NCI-H2196 (cell line): ENCODE results near the gene KLHDC7B.

Experiments used
- DNase-seq: peaks from one replicate; lab custom pipeline; 2025; ENCODE audit not compliant: unreplicated experiment; lab: John Stamatoyannopoulos, UW

KLHDC7B gene

DNA sequence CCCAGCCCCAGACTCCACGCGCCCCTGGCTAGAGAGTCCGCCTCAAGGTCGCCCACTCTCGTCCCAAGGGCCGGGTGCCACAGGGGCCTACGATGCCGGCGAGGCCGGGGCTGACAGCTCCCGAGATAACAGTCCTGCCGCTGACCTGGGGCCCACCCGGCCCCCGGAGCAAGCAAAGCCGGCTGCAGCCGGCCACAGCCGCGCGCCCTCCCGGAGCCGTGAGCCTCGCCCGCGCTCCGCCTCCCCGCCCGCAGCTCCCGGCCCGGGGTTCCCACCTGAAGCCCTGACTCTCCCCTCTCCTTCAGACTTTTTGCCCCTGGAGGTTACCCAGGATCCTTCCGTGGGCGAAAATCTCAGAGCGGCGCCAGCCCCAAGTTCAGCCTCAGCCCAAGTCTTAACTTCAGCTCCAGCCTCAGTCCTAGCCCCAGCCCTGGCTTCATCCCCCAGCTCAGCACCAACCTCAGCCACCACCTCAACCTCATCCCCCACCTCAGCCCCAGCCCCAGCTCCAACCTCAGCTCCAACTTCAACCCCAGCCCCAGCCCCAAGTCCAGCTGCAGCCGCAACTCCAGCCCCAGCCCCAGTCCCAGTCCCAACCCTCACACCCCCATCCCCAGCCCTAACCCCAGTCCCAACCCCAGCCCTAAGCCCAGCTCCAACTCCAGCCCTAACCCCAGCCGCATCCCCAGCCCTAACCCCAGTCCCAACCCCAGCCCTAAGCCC is 1.7 kb downstream of the KLHDC7B start:
- DNase-seq: no peak

DNA sequence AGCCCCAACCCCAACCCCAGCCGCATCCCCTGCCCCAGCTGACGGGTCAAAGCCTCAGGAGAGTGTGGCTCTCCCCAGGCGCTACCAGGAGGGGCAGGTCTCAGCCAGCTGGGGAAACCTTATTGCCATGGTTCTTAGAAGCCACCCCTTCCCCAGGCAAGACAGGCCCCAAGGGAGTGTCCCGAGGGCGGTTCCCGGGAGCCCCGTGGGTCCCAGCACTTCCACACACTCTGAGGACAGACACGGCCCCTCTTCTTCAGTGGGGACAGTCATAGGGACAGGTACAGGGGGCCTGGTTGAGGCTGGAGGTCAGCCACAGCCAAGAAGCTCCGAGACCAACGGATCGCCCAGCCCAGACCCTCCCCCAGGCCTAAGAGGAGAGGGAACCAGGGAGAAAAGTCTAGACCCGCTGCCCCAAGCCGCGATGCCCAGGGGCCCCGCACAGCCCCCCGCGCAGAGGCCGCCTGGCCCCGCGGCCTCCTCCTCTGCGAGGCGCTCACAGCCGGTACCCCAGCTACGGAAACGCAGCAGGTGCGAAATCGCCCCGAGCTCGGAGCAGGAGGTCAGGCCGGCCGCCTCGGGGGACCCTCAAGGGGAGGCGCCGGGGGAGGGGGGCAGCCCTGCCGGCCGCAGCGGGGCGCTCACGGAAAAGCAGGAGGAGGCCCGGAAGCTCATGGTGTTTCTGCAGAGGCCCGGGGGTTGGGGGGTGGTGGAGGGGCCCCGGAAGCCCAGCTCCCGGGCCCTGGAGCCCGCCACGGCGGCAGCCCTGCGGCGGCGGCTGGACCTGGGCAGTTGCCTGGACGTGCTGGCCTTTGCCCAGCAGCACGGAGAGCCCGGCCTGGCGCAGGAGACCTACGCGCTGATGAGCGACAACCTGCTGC is 2.6 kb downstream of the KLHDC7B start:
- DNase-seq: no peak

DNA sequence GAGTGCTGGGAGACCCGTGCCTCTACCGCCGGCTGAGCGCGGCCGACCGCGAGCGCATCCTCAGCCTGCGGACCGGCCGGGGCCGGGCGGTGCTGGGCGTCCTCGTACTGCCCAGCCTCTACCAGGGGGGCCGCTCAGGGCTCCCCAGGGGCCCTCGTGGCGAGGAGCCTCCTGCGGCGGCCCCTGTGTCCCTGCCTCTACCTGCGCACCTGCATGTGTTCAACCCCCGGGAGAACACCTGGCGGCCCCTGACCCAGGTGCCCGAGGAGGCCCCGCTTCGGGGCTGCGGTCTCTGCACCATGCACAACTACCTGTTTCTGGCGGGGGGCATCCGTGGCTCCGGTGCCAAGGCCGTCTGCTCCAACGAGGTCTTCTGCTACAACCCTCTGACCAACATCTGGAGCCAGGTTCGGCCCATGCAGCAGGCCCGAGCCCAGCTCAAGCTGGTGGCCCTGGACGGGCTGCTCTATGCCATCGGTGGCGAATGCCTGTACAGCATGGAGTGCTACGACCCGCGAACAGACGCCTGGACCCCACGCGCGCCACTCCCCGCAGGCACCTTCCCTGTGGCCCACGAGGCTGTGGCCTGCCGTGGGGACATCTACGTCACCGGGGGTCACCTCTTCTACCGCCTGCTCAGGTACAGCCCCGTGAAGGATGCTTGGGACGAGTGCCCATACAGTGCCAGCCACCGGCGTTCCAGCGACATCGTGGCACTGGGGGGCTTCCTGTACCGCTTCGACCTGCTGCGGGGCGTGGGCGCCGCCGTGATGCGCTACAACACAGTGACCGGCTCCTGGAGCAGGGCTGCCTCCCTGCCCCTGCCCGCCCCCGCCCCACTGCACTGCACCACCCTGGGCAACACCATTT is 3.5 kb downstream of the KLHDC7B start:
- no peak for DNase-seq

DNA sequence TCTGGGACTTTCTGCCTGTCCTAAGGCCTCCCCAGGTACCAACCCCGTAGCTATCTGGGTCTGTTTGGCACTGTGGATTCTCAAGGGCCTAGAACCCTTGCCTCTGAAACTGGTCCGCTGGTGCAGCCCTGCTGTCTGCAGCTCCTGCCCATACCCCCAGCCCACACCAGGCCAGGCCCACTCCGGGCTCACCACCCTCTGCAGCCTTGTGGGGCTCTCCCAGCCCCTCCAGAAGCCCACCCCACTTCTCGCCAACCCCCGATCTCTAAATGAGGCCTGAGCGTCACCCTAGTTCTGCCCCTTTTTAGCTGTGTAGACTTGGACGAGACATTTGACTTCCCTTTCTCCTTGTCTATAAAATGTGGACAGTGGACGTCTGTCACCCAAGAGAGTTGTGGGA is 4.7 kb downstream of the KLHDC7B start:
- no peak for DNase-seq

DNA sequence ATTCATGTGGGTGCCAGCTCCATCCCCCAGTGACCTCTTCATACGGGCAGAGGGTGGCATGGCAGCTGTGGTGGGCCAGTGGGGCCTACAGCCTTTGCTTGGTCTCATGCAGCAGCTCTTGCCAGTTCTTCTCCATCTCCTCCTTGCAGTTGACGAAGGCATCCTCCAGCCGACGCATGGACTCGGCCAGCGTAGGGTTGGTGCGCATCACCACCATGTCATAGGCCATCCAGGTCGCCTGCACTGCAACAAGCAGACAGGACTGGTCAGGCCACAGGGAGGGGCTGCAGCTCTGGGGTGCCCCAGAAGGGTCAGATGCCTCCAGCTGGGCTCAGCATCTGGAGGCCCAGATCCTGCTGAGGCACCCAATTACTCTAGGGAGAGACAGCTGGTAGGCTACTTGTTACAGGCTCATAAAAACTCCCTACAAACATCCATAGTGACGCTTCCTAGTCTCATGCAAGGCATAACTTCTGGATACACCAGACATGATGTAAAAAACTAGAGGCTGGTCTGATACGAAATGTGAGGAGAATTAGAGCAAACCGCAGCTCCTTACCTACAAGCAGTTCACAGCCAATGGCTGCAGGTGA is 5.6 kb downstream of the KLHDC7B start:
- no peak for DNase-seq

DNA sequence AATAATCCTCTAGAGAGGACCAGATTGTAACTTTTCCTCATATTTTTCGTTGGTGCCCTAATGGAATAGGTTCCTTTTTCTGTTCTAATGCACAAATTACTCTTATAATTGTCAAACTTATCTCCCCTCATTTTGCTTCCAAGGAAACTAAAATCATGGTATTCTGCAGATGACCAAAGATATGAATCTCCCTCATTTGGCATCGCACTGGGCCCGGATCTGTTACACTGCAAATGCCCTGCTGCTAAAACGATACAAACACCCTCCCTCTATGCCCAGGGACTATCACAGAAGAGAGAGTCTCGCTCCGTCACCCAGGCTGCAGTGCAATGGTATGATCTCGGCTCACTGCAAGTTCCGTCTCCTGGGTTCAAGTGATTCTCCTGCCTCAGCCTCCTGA is 7.6 kb downstream of the KLHDC7B start:
- DNase-seq: no peak

DNA sequence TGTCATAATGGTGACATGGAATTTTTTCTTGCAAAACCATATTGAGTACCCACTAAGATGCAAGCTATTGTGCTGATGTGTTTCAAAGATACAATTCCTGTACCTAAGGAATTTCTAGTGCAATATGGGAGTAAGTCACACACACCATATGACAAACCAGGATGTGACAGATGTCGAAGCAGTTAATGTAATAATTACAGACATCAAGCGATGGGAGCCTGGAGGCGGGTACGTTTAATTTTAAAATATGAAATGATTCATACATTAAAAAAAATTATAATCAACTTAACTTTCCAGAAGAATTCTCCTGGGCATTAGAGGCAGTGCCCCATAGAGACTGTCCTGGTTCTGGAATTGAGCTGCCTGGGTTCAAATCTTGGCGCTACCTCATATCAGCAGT is 11.0 kb downstream of the KLHDC7B start:
- DNase-seq: no peak

DNA sequence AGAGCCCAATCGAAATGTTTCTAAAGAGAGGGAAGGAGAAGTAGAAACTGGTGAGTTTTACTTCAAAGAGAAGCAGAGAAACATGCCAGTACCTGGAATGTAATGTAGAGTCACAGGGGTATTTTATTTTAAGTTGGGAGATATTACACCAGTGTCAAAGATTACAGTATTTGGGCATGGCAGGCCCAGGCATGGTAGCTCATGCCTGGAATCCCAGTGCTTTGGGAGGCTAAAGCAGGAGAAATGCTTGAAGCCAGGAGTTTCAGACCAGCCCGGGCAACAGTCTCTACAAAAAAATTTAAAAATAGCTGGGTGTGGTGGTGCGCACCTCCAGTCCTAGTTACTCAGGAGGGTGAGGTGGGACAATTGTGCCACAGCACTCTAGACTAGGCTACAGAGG is 14.3 kb downstream of the KLHDC7B start:
- no peak for DNase-seq

DNA sequence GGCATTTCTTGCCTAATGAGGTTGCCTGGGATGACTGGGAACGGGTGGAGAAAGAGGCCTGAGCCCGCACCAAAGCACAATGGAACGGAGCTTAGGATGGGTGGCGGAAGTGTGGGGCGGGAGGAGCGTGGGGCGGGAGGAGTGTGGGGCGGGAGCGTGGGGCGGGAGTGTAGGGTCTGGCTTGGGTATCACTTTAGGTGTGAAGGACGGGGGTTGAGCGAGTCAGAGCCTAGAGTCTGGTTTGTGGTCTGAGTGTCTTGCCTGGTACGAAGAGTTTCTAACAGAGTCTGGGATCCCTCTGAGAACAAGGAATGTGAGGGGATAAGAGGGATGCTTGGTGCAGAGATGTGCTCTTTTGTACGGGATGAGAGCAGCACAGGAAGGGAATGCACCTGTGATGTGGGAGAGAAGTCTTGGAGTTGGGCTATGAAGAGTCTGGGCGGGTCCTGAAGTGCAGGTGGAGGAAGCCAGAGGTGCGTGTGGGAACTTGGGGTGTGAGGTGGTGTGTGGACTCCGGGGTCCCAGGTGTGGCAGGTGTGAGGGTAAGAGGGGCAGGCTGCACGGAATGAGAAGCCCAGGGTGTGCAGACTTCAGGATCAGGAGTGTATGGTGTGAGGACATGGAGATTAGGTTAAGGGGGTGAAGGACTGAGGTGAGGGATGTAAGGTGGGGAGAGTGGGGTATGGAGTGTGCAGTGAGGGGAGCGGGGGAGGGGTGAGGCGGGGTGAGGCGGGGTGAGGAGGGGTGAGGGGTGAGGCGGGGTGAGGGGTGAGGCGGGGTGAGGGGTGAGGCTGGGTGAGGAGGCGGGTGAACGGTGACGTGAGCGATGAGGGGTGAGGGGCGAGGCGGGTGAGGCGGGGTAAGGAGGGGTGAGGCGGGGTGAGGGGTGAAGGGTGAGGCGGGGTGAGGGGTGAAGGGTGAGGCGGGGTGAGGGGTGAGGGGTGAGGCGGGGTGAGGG is 16.0 kb downstream of the KLHDC7B start:
- DNase-seq: no peak

DNA sequence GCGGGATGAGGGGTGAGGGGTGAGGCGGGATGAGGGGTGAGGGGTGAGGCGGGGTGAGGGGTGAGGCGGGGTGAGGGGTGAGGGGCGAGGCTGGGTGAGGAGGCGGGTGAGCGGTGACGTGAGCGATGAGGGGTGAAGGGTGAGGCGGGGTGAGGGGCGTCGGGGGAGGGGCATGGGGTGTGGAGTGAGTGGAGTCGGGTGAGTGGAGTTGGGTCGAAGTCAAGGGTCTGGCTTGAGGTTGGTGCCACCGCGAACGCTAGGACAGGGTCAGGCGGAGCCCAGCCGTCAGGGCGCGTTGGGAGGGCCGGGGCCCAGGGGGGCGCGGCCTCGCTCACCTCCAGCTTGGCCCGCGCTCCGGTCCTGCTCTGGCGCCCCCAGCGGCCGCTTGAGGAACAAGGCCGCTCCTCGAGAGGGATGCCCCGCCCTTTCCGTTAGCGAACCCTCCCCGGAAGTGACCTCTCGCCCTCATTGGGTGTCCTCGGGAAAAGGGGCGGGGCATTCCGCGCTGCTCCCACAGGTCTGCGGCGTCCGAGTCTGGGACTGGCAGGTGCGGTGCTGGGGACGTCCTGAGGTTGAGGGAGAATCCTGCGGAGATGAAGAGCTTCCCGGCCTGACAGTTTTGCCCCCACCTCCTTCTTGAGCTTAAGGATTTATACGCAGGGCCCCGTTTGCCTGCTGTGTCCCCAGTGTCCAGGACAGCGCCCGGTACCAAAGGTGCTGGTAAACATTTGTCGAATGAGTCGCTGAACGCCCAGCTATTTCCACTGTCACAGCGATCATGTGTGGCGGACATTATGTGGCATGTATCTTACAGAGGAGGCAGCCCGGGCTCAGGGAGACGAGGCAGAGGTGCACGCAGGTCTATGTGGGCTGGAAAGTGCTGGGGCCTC is 17.1 kb downstream of the KLHDC7B start, which contains the start of gene SYCE3:
Gene SYCE3, minus strand, starts transcription at position 397 of the 890 bp plus-strand sequence. CDS start 6,514 bp downstream, outside the sequence.
- peak; percentile 89 for DNase-seq

DNA sequence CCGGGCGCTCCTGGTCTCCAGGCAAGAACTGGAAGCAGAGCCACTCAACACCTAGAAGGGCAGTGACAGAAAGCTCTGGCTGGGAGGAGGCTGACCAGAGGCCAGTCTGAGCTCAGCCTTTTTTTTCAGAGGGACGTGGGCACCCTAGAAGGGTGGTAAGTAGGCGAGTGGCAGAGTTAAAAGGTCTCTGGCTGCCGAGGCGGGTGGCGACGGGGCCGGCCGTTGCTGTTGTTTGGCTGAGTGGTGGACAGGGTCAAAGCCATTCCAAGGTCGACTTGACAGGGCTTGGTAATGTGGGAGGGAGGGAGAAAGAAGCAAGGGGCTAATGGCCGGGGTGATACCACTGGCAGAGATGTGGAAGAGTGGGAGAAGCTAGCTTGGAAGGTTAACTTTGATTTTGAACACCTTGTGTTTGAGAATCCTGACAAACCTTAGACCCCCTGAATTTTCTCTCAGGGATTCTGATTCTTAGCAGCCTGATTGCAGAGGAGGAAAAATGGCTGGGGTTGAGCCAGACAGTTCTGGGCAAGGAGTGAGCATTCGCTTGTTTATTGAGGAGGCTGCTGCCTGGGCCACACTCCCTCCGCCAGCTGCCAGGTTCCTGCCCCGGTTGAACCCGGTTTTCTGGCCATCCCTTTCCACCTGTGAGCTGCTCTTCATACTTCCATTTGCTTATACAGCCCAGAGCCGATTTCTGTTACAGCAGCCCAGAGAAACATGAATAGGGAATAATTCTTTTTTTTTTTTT is 17.9 kb downstream of the KLHDC7B start:
- DNase-seq: no peak

DNA sequence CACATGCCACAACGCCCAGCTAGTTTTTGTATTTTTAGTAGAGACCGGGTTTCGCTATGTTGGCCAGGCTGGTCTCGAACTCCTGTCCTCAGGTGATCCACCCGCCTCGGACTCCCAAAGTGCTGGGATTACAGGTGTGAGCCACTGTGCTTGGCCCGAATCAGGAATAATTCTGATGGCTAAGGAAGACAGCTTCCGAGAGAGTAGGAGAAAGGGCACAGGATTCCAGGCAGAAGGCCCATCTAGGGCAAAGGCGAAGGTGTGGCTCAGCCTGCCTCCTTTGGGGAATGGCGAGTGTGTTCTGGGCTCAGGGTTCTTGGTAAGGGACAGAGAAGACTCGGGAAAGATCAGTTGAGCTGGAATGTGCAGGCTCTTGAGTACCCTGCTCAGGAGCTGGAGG is 18.6 kb downstream of the KLHDC7B start:
- no peak for DNase-seq

DNA sequence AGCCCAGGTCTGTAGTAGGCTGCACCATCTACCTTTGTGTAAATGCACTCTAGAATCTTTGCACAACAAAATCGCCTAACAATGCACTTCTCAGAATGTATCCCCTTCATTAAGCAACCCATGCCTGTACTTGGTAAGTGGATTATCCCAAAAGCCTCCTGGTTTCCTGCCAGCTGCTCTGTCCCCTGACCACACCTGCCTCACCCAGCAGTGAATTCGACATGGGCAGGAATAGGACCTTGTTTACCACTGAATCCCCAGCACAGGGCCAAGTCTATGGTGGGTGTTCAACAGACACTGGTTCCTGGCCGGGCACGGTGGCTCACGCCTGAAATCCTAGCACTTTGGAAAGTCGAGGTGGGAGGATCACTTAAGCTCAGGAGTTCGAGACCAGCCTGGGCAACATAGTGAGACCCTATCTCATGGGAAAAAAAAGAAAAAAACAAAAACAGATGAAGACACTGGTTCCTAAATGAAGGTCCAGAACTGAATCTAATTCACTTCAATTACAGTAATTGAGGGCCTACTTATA is 22.1 kb downstream of the KLHDC7B start:
- no peak for DNase-seq

DNA sequence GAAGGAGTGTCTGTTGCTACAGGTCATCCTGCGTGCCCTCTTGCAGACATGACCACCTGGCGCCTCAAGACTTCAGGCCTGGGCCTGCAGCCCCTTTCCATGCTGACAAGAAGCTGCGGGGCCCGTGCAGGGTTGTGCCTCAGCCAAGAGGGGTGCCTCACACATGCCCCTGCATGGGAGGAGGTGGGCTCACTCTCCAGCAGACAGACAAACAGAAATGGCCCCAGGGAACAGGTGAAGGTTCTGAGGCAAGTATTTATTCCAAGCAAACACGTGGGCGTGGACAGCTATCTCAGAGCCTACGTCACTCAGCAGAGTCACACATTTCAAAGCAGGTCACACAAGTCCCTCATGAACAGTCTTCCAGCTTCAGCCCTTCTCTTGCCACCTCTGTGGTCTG is 22.9 kb downstream of the KLHDC7B start:
- DNase-seq: no peak

DNA sequence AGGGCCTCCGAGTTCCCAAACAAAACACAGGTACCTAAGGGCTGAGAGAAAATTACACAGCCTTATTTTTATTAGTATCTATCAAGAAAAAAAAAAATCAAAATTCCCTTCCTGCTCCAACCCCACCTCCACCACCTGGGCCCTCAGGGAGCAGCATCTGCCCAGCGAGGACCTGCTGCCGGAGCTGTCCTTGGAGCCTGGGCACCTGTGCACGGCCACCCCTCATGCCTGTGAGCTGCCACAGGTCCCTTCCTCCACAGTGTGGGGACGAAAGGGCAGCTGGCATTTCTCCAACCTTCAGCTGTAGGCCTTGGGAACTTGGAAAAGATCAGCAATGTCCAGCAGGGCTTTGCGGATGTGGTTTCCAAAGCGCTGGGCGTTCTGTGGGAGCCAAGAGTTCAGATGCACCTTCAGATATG is 23.4 kb downstream of the KLHDC7B start:
- DNase-seq: no peak

DNA sequence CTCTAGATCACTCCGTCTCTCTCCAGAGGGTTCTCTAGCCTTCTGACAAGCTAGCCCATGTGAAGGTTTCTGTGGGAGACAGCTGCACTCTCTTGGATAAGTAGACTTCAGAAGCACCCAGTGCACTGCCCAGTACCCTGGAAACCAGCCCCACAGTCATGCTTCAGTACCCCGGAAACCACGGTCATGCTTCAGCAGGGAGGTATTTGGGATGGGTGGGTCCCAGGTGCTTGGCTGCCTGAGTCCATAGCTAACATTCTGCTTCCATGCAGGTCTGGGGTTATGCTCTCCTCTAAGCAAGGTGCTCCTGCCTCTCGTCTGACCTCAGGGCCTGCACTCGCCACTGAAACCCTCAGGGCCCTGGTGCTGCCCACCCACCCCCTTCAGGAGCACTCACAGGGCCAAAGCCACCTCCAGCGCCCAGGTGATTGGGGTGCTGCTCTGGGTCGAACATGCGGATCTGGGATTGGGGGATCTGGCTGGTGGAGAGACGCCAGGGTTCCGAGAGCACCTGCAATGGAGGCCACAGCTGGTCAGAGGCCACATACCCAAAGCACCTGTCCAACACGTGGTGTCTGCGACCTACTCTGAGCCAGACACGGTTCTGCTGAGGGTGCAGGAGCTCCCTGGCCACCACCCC is 24.3 kb downstream of the KLHDC7B start:
- DNase-seq: no peak

DNA sequence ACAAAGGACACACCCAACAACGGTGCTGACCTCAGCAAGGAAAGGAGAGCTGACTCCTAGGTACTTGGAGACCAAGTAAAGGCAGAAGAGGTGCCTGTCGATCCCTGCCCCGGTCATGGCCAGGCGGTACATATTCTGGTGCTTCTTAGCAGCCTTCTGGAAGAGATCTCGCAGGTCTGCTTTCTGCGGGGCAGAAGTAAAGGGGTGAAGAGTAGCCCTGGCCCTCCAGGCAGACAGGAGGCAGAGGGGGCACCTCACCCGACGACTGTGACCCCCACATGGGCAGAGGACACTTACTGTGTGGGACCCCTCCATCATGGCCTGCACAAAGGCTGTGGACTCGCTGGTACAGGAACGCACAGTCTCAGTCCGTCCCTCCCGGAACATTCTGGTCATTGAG is 25.2 kb downstream of the KLHDC7B start:
- no peak for DNase-seq
